HepG2 (cell line): ENCODE data around the gene SYNE1. TPM values are rescaled to one million over a fixed set of nuclear protein-coding genes. Genes with fewer than 3 reads are reported as not detected.

Experiments used
- ATAC-seq: fragments of 200-7000 bp; cut with Tn5 transposase; 3 replicates; pipeline ENCODE4 v1.9.1; 2020; ENCODE audit warnings: mild to moderate bottlenecking, moderate library complexity
- BruUV-seq: library from RNA; stranded (reverse); fragments of 400-500 nt; replicated peaks from 2 replicates; lab custom pipeline; 2021; lab: Mats Ljungman, UMichigan
- CTCF ChIA-PET: fragments of 300-600 bp; formaldehyde crosslinking; extraction: SDS; loops from one replicate; lab custom pipeline; 2021; ENCODE audit warnings: low total read pairs, inconsistent platforms, low intra/inter-chr PET ratio; lab: Yijun Ruan, JAX
- POLR2A ChIA-PET: fragments of 350-600 bp; sonication (Branson Sonifier 250); formaldehyde crosslinking; loops from one replicate; lab custom pipeline; 2020; ENCODE audit warnings: antibody characterized with exemption, inconsistent platforms; lab: Yijun Ruan, JAX
- DNase-seq: peaks from one replicate; pipeline ENCODE4 v3.0.0-alpha.2; 2015; ENCODE audit warnings: low spot score
- FAIRE-seq: peaks from 3 replicates; lab custom pipeline; 2011; peaks lifted over from hg19 to GRCh38; lab: Jason Lieb, UNC
- H2AFZ ChIP-seq: one replicate; pipeline ENCODE4 v1.6.1; 2011; ENCODE audit warnings: low read length, inconsistent platforms
- H3K27ac ChIP-seq: fragments of 300-600 bp; 3 replicates; pipeline ENCODE4 v1.8.0; 2011; ENCODE audit warnings: mixed run types, mild to moderate bottlenecking, mixed read lengths, low read length, inconsistent platforms; ENCODE audit not compliant: insufficient read depth; ENCODE audit errors: extremely low read length
- H3K27me3 ChIP-seq, 2 experiments: fragments of 200-600 bp in 1 of 2; 2 replicates in 1 of 2; 3 replicates in 1 of 2; pipeline versions ENCODE4 v1.6.0 to v1.8.0; 2011; ENCODE audit warnings: low read length in 2 of 2, mild to moderate bottlenecking in 2 of 2, moderate library complexity in 2 of 2, inconsistent platforms in 1 of 2; ENCODE audit not compliant: insufficient read depth in 2 of 2, control insufficient read depth in 1 of 2
- H3K36me3 ChIP-seq, 2 experiments: fragments of 200-600 bp in 1 of 2; replicated peaks in 1 of 2; 2 replicates in 1 of 2; 3 replicates in 1 of 2; pipeline versions ENCODE4 v1.5.1 to v1.8.0; 2011; ENCODE audit warnings: low read length in 2 of 2, inconsistent platforms in 1 of 2; ENCODE audit not compliant: insufficient read depth in 2 of 2, control insufficient read depth in 1 of 2
- H3K4me1 ChIP-seq: 2 replicates; pipeline ENCODE4 v1.5.1; 2012; ENCODE audit warnings: low read length, inconsistent platforms; ENCODE audit not compliant: insufficient read depth
- H3K4me2 ChIP-seq: 2 replicates; pipeline ENCODE4 v1.6.0; 2011; ENCODE audit warnings: low read depth, low read length, inconsistent platforms
- H3K4me3 ChIP-seq, 3 experiments: fragments of 200-600 bp in 1 of 3; sonication (generic), shearing (Covaris generic) in 1 of 3; replicated peaks in 1 of 3; 2 replicates each; pipeline ENCODE4 v1.5.1; 2011 to 2016; ENCODE audit warnings: low read length in 3 of 3, inconsistent platforms in 2 of 3, low read depth in 2 of 3, mild to moderate bottlenecking in 2 of 3, control low read depth in 1 of 3, mixed read lengths in 1 of 3; ENCODE audit not compliant: insufficient read depth in 1 of 3
- H3K79me2 ChIP-seq: one replicate; pipeline ENCODE4 v1.6.1; 2011; ENCODE audit warnings: low read length, inconsistent platforms; ENCODE audit not compliant: insufficient read depth
- H3K9ac ChIP-seq: 2 replicates; pipeline ENCODE4 v1.6.0; 2011; ENCODE audit warnings: mild to moderate bottlenecking, low read depth, low read length, inconsistent platforms; ENCODE audit not compliant: insufficient read depth
- H3K9me3 ChIP-seq: 2 replicates; pipeline ENCODE4 v1.5.1; 2012; ENCODE audit warnings: mild to moderate bottlenecking, low read length
- H4K20me1 ChIP-seq: 2 replicates; pipeline ENCODE4 v1.6.0; 2011; ENCODE audit warnings: inconsistent platforms, mild to moderate bottlenecking, low read length, moderate library complexity; ENCODE audit not compliant: insufficient read depth
- ELF3 ChIP-seq: IDR thresholded peaks from 2 replicates; pipeline ENCODE4 v1.6.1; 2016; ENCODE audit warnings: missing genetic modification reagents, missing compliant biosample characterization
- FIP1L1 ChIP-seq: fragments of 200-400 bp; formaldehyde crosslinking; IDR thresholded peaks from 2 replicates; pipeline ENCODE4 v1.6.1; 2018; ENCODE audit warnings: low read depth, mild to moderate bottlenecking, low read length, moderate library complexity, borderline replicate concordance; ENCODE audit not compliant: insufficient read depth
- HCFC1 ChIP-seq: fragments of 150-350 bp; IDR thresholded peaks from 2 replicates; pipeline ENCODE4 v1.6.1; 2014; ENCODE audit warnings: low read depth, low read length
- KLF9 ChIP-seq: IDR thresholded peaks from 2 replicates; pipeline ENCODE4 v1.6.1; 2016; ENCODE audit warnings: low read depth
- SP5 ChIP-seq: IDR thresholded peaks from 2 replicates; pipeline ENCODE4 v1.6.1; 2016; ENCODE audit warnings: low read depth, borderline replicate concordance
- ZNF282 ChIP-seq: fragments of 450-650 bp; IDR thresholded peaks from 2 replicates; pipeline ENCODE4 v1.6.1; 2018; ENCODE audit not compliant: partially characterized antibody
- ZNF496 ChIP-seq: sonication (generic); formaldehyde crosslinking; IDR thresholded peaks from 2 replicates; pipeline ENCODE4 v1.8.1; 2023; ENCODE audit warnings: mild to moderate bottlenecking, moderate library complexity, missing genetic modification reagents; ENCODE audit not compliant: insufficient replicate concordance
- ZNF790 ChIP-seq: sonication (generic); formaldehyde crosslinking; IDR thresholded peaks from 2 replicates; pipeline ENCODE4 v1.8.0; 2022; ENCODE audit warnings: missing genetic modification reagents, mild to moderate bottlenecking, borderline replicate concordance
- WGBS: methylation state at CpG from one replicate; pipeline ENCODE4 v1.1.6; 2017; ENCODE audit warnings: low lambda C conversion rate; 5-methylcytosine and 5-hydroxymethylcytosine counted together
- in situ Hi-C: cut with HindIII; loops from 2 replicates; pipeline ENCODE4 v1.10.0; 2017; ENCODE audit warnings: low pct_unique_long_range_greater_than_20kb; ENCODE audit not compliant: extremely low pct_ligation_motif_present
- intact Hi-C: fragments of 100-400 bp; cut with micrococcal nuclease; formaldehyde crosslinking; loops from one replicate; pipeline ENCODE4 v1.10.0; 2022; ENCODE audit not compliant: unreplicated experiment
- polyA plus RNA-seq, 8 experiments: library from polyadenylated mRNA; depleted of rRNA in 3 of 8; stranded (reverse) in 7 of 8; unstranded in 1 of 8; fragments of >200 nt; fragmentation: Illumina TruSeq in 4 of 8; extraction: Trizol in 4 of 8; gene quantifications; 2 replicates each; pipeline versions ENCODE4 v1.2.1 to v1.2.3, GENCODE V29; 2011 to 2016; ENCODE audit warnings: low read depth in 4 of 8, missing spikeins in 1 of 8, mixed read lengths in 1 of 8; ENCODE audit not compliant: insufficient read depth in 1 of 8
- total RNA-seq, 5 experiments: library from RNA; depleted of rRNA; stranded (reverse); fragments of >200 nt; fragmentation: Illumina TruSeq; extraction: Trizol; gene quantifications; 2 replicates each; pipeline ENCODE4 v1.2.3, GENCODE V29; 2016; ENCODE audit warnings: low read depth in 1 of 5
- TF ChIP-seq, protein P1 (sequence below): sonication (generic); formaldehyde crosslinking; IDR thresholded peaks from 2 replicates; pipeline ENCODE4 v1.5.0; 2020; ENCODE audit warnings: missing genetic modification reagents
- TF ChIP-seq, protein P2 (sequence below): IDR thresholded peaks from 2 replicates; pipeline ENCODE4 v1.6.1; 2016; ENCODE audit warnings: missing genetic modification reagents, missing compliant biosample characterization

Gene SYNE1
- total and polyA plus RNA-seq, 2 of the 13 experiments (the other 11 are each of a cell fraction or from before 2014, with no cell fraction given): 5.5 to 15.9 TPM

DNA sequence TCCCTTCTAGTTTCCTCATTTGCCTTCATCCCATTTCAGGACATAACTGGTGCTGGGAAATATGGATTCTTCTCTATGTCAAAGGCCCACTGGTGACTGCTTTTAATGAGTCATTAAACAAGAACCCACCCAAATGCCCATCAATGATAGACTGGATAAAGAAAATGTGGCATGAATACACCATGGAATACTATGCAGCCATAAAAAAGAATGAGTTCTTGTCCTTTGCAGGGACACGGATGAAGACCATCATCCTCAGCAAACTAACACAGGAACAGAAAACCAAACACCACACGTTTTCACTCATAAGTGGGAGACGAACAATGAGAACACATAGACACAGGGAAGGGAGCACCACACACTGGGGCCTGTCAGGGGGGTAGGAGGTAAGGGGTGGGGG is 518.9 kb downstream of the SYNE1 start:
- no peak for ATAC-seq
- WGBS: 40% methylated on average over 3 of the region's 3 CpGs
- CTCF ChIA-PET: no interaction called here

More for the DNA sequence above, 518.9 kb downstream of the SYNE1 start:
- H3K79me2 ChIP-seq: no peaks in the 10 kb centered on the region
- no peak for DNase-seq
- TF ChIP-seq ZNF790 (no peak), ELF3 (CRISPR knock-in tag) (no peak), ZNF496 (CRISPR knock-in tag) (no peak), SP5 (CRISPR knock-in tag) (no peak), ZNF282 (no peak), FIP1L1 (no peak), HCFC1 (no peak), KLF9 (CRISPR knock-in tag) (no peak)
- TF ChIP-seq, protein P1, sequence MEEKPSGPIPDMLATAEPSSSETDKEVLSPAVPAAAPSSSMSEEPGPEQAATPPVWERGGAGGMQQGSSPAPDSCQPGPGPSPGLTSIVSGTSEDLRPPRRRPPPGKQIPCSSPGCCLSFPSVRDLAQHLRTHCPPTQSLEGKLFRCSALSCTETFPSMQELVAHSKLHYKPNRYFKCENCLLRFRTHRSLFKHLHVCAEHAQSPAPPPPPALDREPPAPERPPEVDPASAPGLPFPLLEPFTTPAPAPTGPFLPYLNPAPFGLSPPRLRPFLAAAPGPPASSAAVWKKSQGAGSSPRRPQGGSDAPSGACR: no peak
- TF ChIP-seq, protein P2, sequence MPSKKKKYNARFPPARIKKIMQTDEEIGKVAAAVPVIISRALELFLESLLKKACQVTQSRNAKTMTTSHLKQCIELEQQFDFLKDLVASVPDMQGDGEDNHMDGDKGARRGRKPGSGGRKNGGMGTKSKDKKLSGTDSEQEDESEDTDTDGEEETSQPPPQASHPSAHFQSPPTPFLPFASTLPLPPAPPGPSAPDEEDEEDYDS (CRISPR knock-in tag): no peak
- TF ChIP-seq, all 625 proteins: peak for 0
- intact Hi-C loops (no loop called here), in situ Hi-C loops (no loop called here)
- BruUV-seq: no TSS peak
- Histone ChIP-seq H4K20me1 (no peaks in the 10 kb centered on the region), H3K4me3 (no peak overlapping the region), H3K9me3 (no peaks in the 10 kb centered on the region), H2AFZ (no peak overlapping the region), H3K36me3 (no peaks in the 10 kb centered on the region), H3K27me3 (peaks cover 0 to 4% of the 10 kb centered on the region in 2 experiments; a peak in 1 of 5 replicates), H3K4me1 (no peaks in the 10 kb centered on the region), H3K9ac (no peak overlapping the region), H3K27ac (no peak overlapping the region), H3K4me2 (no peak overlapping the region)
- POLR2A ChIA-PET: no interaction called here
- FAIRE-seq: no peak
